ENCODE results near the gene GIT1. TPM values are rescaled to one million over a fixed set of nuclear protein-coding genes. Genes with fewer than 3 reads are reported as not detected.
A peak's percentile ranks its signal among the peaks of the same experiment; 100 is the strongest.

GIT1 gene
- 10 to 100 TPM; 31.9 to 66.7 (median 52.6) TPM for total RNA-seq

DNA sequence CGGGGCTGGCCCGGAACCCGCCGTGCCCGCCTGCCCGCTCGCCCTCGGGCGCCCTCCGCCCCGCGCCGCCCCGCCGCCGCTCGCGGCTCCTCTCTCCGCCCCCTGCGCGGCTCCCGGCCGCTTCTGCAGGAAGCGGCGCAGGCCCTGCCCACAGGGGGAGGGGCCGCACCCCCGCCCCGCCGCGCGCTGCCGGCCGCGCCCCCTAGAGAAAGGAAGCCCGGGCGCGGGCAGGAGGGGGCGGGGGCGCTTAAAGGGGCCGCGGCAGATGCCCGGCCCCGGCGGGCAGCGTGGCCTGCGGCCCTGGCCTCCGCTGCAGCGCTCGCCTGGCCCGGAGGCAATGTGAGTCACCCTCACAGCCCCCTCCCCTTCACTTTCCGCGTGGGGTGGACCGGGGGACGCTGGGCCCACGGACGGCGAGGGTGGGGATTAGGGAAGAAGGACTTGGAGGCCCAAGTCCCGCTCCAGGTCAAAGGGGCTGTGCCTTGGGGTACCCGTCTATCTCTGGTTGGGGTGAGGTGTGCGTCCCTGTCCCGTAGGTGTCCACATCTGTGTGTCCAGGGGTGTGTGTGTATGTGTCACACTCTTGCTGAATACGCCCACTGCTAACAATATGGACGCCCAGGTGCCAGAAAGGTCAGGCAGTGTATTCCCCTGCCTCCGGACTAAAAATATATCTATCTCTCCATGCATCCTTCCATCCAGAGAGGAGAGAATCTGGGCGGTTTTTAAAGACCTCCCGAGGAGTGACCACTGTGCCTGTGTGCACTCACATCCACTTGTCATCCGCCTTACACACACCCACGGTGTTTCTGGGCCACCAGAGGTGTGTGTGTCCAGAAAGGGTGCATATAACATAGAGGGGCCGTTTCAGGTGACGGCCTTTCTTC is at the start of gene GIT1:
Gene GIT1, minus strand, starts transcription at position 125 of the 887 bp plus-strand sequence. CDS start 270 bp downstream, outside the sequence.
- TF ChIP-seq CTCF (IDR thresholded peaks at IDR 0.05), result no peak
- peak in 1 of 2 donors; percentile 58 for TF ChIP-seq POLR2A (IDR thresholded peaks at IDR 0.05)
- H3K27me3 ChIP-seq, result no peaks in the 10 kb centered on the region
- peak within 1 kb of the TSS; percentile 62 to 95 (median 86) for H3K4me3 ChIP-seq
- no peaks in the 10 kb centered on the region for H3K9me3 ChIP-seq
- peaks cover 9 to 59% (median 48%) of the 10 kb centered on the region in 4 donors for H3K4me1 ChIP-seq
- peak within 1 kb of the TSS; percentile 79 to 90 (median 83) for H3K27ac ChIP-seq
- no peaks in the 10 kb centered on the region for H3K36me3 ChIP-seq
- peak; percentile 84 to 94 (median 89) for DNase-seq

GRCh38 chr17:29633886-29634285 is 44.4 kb upstream of the GIT1 start:
- Histone ChIP-seq H3K4me3 (no peak overlapping the region), H3K9me3 (no peaks in the 10 kb centered on the region), H3K4me1 (no peaks in the 10 kb centered on the region), H3K27ac (no peak overlapping the region), H3K36me3 (peaks cover 0 to 55% (median 3%) of the 10 kb centered on the region in 3 donors), H3K27me3 (no peaks in the 10 kb centered on the region)
- TF ChIP-seq CTCF (IDR thresholded peaks at IDR 0.05) (no peak), POLR2A (IDR thresholded peaks at IDR 0.05) (no peak)
- no peak for DNase-seq

DNA sequence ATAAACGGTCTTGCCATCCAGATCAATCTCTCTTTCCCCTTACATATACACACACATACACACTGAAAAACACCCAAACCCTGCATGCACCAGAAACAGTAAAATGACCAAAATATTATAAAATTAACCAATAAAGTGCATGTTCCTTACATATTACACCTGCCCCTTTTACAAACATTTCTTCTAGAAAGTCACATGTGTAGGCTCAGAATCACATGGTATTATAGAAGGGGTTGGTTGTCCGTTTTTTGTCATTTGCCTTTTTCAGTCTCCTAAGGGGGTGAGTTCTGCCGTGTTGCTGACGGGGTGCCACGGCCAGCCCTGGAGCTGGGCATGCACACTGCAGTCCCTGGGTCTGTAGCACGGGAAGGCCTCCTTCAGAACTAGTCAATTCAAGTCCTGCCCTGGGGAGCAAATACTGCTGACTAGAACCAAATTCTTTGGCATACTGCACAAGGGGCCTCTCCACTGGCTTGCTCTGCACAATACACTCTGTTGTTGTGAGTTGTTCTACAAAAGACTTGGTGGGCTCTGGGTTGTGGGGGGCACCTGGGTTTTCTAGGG is 41.3 kb upstream of the GIT1 start:
- Histone ChIP-seq H3K4me1 (no peaks in the 10 kb centered on the region), H3K4me3 (no peak overlapping the region), H3K27ac (no peak overlapping the region), H3K27me3 (no peaks in the 10 kb centered on the region), H3K36me3 (peaks cover 0 to 40% (median 3%) of the 10 kb centered on the region in 3 donors), H3K9me3 (no peaks in the 10 kb centered on the region)
- no peak for DNase-seq
- no peak for TF ChIP-seq CTCF (IDR thresholded peaks at IDR 0.05)
- TF ChIP-seq POLR2A (IDR thresholded peaks at IDR 0.05), result no peak

DNA sequence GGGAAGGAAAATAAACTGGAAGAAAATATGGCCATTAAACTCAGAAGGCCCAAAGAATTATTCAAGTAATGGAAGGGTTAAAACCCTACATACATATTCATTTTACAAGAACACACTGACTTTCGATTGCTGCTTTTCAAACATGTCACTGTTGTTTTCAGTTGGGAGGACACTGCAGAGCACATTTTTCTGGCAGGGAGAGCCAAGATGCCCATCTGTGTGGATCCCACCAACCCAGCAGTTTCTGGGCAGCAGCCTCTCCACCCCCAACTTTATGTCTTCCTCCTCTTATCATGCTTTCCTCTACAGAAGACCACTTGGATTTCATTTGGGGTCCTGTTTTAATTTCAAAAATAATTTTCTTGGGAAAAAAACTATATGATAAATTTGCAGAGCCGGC is 40.4 kb upstream of the GIT1 start:
- H3K9me3 ChIP-seq, result no peaks in the 10 kb centered on the region
- no peaks in the 10 kb centered on the region for H3K27me3 ChIP-seq
- H3K36me3 ChIP-seq, result peaks cover 0 to 33% (median 3%) of the 10 kb centered on the region in 3 donors
- no peak overlapping the region for H3K27ac ChIP-seq
- no peak for DNase-seq
- H3K4me1 ChIP-seq, result no peaks in the 10 kb centered on the region
- no peak for TF ChIP-seq POLR2A (IDR thresholded peaks at IDR 0.05)
- no peak for TF ChIP-seq CTCF (IDR thresholded peaks at IDR 0.05)
- H3K4me3 ChIP-seq, result no peak overlapping the region

DNA sequence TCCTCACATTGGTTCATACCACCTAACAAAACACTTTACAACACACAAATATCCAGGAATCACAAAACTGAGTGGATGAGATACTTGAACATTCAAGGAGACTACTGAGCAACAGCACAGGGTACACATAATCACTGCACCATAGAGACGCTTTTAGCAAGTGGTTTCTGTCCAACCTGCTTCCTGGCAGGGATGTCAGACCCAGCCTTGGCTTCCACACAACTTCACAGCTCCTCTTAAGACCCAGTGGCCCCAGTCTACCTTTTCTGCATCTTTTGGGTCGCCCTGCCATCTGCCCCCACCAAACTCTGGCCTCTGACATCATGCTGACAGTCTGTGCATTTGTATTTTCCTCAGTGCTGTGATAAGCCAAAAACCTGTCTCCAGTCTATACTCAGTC is 39.2 kb upstream of the GIT1 start:
- H3K4me3 ChIP-seq, result no peak overlapping the region
- no peak overlapping the region for H3K27ac ChIP-seq
- H3K36me3 ChIP-seq, result peaks cover 0 to 33% (median 3%) of the 10 kb centered on the region in 3 donors
- H3K9me3 ChIP-seq, result no peaks in the 10 kb centered on the region
- TF ChIP-seq CTCF (IDR thresholded peaks at IDR 0.05), result no peak
- TF ChIP-seq POLR2A (IDR thresholded peaks at IDR 0.05), result no peak
- no peaks in the 10 kb centered on the region for H3K4me1 ChIP-seq
- no peak for DNase-seq
- no peaks in the 10 kb centered on the region for H3K27me3 ChIP-seq
